Memory B cell (primary cell): ENCODE data around the gene GPR61.

Source experiments
- ATAC-seq: fragments of 150-1000 bp; cut with Tn5 transposase; 2 replicates; pipeline ENCODE4 v1.10.0; 2021; ENCODE audit warnings: low read depth, mild to moderate bottlenecking, moderate library complexity
- DNase-seq, 2 donors: peaks; one replicate each; pipeline ENCODE4 v3.0.0; 2022; ENCODE audit warnings: low spot score in 2 of 2
- H3K27ac Mint-ChIP-seq: one replicate; pipeline ENCODE4 v1.8.0; 2022; ENCODE audit warnings: mild to moderate bottlenecking, moderate library complexity, mixed read lengths
- H3K27me3 Mint-ChIP-seq: one replicate; pipeline ENCODE4 v1.8.0; 2022; ENCODE audit warnings: mixed read lengths
- H3K36me3 Mint-ChIP-seq: one replicate; pipeline ENCODE4 v1.8.0; 2022; ENCODE audit warnings: mild to moderate bottlenecking, mixed read lengths
- H3K4me1 Mint-ChIP-seq: one replicate; pipeline ENCODE4 v1.8.0; 2022; ENCODE audit warnings: mixed read lengths
- H3K4me3 Mint-ChIP-seq: one replicate; pipeline ENCODE4 v1.8.0; 2022; ENCODE audit warnings: mild to moderate bottlenecking, moderate library complexity, mixed read lengths
- H3K9me3 Mint-ChIP-seq: one replicate; pipeline ENCODE4 v1.8.0; 2022; ENCODE audit warnings: mixed read lengths

GPR61 gene

GRCh38 chr1:109500941-109501381, 38.7 kb upstream of the GPR61 start:
- Mint-ChIP-seq H3K36me3 (peaks cover 8% of the 10 kb centered on the region), H3K4me1 (peaks cover 17% of the 10 kb centered on the region), H3K9me3 (no peaks in the 10 kb centered on the region), H3K4me3 (no peak overlapping the region), H3K27ac (no peak overlapping the region), H3K27me3 (no peaks in the 10 kb centered on the region)
- no peak for ATAC-seq
- no peak for DNase-seq

DNA sequence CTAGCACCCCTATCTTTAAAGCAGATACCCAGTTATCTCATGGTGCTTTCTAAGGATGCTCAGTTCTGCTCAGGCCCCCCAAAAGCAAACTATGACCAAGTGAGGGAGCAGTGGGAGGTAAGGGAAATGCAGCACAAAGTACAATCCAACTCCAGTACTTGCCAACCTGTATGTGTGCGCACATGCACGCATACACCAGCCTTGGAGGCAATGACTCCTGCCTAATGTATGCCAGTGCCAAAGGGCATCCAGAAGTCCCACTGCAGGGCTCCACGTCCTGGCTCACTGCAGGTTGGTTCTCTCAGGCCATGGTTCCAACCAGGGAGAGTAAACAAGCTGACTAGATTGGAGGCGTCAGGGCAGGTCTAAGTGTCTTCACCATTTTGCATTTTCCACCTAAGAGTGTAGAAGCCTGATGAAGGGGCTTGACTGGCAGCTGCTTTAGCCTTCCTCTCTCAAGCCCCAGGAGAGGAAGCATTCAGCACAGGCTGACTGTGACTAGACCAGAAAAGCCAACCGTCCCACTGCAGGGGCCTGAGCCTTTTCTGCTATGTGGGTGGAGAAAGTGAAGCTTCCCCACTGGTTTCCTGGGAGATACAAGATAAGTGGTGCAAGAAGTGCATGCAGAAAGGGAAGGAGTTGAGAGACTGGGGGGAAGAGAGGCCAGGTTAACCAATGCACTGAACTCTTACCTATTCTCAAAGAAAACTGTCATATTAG, 37.9 kb upstream of the GPR61 start:
- H3K4me1 Mint-ChIP-seq: peaks cover 9% of the 10 kb centered on the region
- H3K4me3 Mint-ChIP-seq: no peak overlapping the region
- no peak for DNase-seq
- no peak overlapping the region for H3K27ac Mint-ChIP-seq
- no peak for ATAC-seq
- no peaks in the 10 kb centered on the region for H3K27me3 Mint-ChIP-seq
- peaks cover under 1% of the 10 kb centered on the region for H3K36me3 Mint-ChIP-seq
- H3K9me3 Mint-ChIP-seq: no peaks in the 10 kb centered on the region

GRCh38 chr1:109502364-109502851, 37.3 kb upstream of the GPR61 start:
- ATAC-seq (no peak), DNase-seq (no peak)
- Mint-ChIP-seq H3K4me1 (peaks cover 8% of the 10 kb centered on the region), H3K27me3 (no peaks in the 10 kb centered on the region), H3K36me3 (no peaks in the 10 kb centered on the region), H3K4me3 (no peak overlapping the region), H3K9me3 (no peaks in the 10 kb centered on the region), H3K27ac (no peak overlapping the region)

GRCh38 chr1:109503935-109504334, 35.7 kb upstream of the GPR61 start:
- peaks cover 5% of the 10 kb centered on the region for H3K27me3 Mint-ChIP-seq
- H3K36me3 Mint-ChIP-seq: no peaks in the 10 kb centered on the region
- H3K9me3 Mint-ChIP-seq: no peaks in the 10 kb centered on the region
- H3K4me1 Mint-ChIP-seq: peaks cover 14% of the 10 kb centered on the region
- H3K27ac Mint-ChIP-seq: no peak overlapping the region
- no peak overlapping the region for H3K4me3 Mint-ChIP-seq
- no peak for ATAC-seq
- no peak for DNase-seq

DNA sequence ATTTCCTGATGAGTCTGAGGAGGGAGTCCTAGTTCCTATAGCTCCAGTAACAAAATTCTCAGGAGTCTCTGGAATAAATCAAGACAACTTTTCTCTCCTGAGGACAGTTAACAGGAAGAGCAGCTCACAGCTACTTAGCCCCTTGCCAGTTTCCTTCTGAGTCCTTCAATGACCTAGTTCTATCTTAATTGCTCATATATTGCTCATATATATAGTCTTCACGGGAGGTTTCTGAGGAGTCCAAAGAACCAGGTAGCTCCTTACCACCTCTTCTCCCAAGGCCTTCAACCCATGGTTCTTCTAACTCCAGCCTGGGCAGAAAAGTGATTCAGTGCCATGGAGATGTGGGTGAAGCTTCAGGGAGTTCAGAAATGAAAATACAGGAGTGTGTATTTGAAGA, 34.7 kb upstream of the GPR61 start:
- Mint-ChIP-seq H3K4me3 (no peak overlapping the region), H3K27me3 (peaks cover 5% of the 10 kb centered on the region), H3K27ac (no peak overlapping the region), H3K9me3 (no peaks in the 10 kb centered on the region), H3K4me1 (peaks cover 19% of the 10 kb centered on the region), H3K36me3 (no peaks in the 10 kb centered on the region)
- ATAC-seq (no peak), DNase-seq (no peak)

GRCh38 chr1:109508001-109508872, 31.4 kb upstream of the GPR61 start:
- Mint-ChIP-seq H3K27ac (peak overlapping the region; percentile 81), H3K27me3 (peaks cover 9% of the 10 kb centered on the region), H3K4me1 (peaks cover 20% of the 10 kb centered on the region), H3K9me3 (no peaks in the 10 kb centered on the region), H3K4me3 (peak overlapping the region; percentile 84), H3K36me3 (no peaks in the 10 kb centered on the region)
- DNase-seq: no peak
- no peak for ATAC-seq

DNA sequence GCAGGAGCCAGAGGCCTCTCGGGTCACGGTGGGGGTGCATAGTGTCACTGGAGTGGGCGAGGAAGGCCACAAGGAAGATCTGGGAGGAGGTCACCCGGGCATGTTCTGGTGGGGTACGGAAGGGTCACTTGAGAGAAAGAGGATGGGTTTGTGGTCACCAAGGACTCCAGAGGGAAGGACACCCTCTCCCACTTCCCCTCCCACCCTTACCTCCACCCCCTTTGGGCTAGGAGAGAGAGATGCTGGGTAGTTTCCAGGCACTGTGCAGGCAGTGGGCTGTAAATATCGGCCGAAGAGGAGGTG, 30.8 kb upstream of the GPR61 start:
- H3K4me1 Mint-ChIP-seq: peaks cover 20% of the 10 kb centered on the region
- H3K36me3 Mint-ChIP-seq: no peaks in the 10 kb centered on the region
- ATAC-seq: no peak
- no peaks in the 10 kb centered on the region for H3K9me3 Mint-ChIP-seq
- peak overlapping the region; percentile 84 for H3K4me3 Mint-ChIP-seq
- DNase-seq: no peak
- peaks cover 9% of the 10 kb centered on the region for H3K27me3 Mint-ChIP-seq
- H3K27ac Mint-ChIP-seq: peak overlapping the region; percentile 81

- ATAC-seq (peak; percentile 83), DNase-seq (peak; percentile 40 to 58)
- no peaks in the 10 kb centered on the region for H3K36me3 Mint-ChIP-seq
- H3K27me3 Mint-ChIP-seq: peaks cover 9% of the 10 kb centered on the region
- peaks cover 20% of the 10 kb centered on the region for H3K4me1 Mint-ChIP-seq
- peak within 1 kb of the TSS; percentile 81 for H3K27ac Mint-ChIP-seq
- peak within 1 kb of the TSS; percentile 89 for H3K4me3 Mint-ChIP-seq
- H3K9me3 Mint-ChIP-seq: no peaks in the 10 kb centered on the region
These were observed 30.2 kb upstream of the GPR61 start, which contains the start of gene AMIGO1 for GRCh38 chr1:109509176-109510134. AMIGO1 (minus strand) TSS chr1:109509727; CDS start chr1:109508912, 815 bp downstream.

GRCh38 chr1:109513110-109513710, 26.5 kb upstream of the GPR61 start:
- Mint-ChIP-seq H3K27ac (no peak overlapping the region), H3K27me3 (peaks cover 17% of the 10 kb centered on the region), H3K4me1 (peaks cover 16% of the 10 kb centered on the region), H3K36me3 (no peaks in the 10 kb centered on the region), H3K9me3 (no peaks in the 10 kb centered on the region), H3K4me3 (no peak overlapping the region)
- ATAC-seq: no peak
- DNase-seq: no peak

GRCh38 chr1:109514846-109515245, 24.8 kb upstream of the GPR61 start:
- DNase-seq: no peak
- Mint-ChIP-seq H3K27me3 (peaks cover 12% of the 10 kb centered on the region), H3K9me3 (no peaks in the 10 kb centered on the region), H3K4me3 (no peak overlapping the region), H3K36me3 (no peaks in the 10 kb centered on the region), H3K27ac (no peak overlapping the region), H3K4me1 (peaks cover 6% of the 10 kb centered on the region)
- no peak for ATAC-seq

DNA sequence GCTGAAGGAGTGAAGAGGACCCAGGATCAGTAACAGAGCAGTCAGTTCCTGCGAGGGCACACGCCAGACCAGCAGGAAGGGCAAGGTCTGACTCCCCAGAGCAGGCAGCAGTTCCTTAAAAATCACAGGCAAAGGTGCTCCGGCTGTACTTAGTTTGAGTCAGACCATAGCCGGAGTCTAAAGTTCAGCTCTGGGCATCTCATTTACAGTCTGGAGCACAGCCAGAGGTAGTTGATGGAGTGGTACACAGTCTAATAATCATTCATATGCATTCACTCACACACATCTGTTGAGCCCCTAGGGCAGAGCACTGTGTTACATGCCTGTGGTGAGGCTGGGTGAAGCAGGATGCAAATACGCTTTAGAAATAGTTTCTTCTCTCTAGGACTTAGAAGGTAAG, 22.8 kb upstream of the GPR61 start:
- ATAC-seq: no peak
- DNase-seq: no peak
- no peaks in the 10 kb centered on the region for H3K36me3 Mint-ChIP-seq
- H3K4me1 Mint-ChIP-seq: no peaks in the 10 kb centered on the region
- no peak overlapping the region for H3K4me3 Mint-ChIP-seq
- H3K27ac Mint-ChIP-seq: no peak overlapping the region
- no peaks in the 10 kb centered on the region for H3K9me3 Mint-ChIP-seq
- H3K27me3 Mint-ChIP-seq: peaks cover 9% of the 10 kb centered on the region

DNA sequence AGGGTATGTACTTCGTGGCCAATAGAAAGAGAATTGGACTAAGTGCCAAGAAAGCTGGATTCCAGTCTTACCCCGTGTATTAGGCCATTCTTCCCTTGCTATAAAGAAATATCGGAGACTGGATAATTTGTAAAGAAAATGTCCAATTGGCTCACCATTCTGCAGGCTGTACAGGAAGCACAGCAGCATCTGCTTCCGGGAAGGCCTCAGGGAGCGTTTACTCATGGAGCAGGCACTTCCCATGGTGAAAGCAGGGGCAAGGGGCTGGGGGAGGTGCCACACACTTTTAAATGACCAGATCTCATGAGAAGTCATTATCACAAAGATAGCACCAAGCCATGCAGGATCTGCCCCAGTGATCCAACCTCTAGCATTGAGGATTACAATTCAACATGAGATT, 22.3 kb upstream of the GPR61 start:
- H3K27me3 Mint-ChIP-seq: peaks cover 10% of the 10 kb centered on the region

More for the DNA sequence above, 22.3 kb upstream of the GPR61 start:
- Mint-ChIP-seq H3K4me1 (no peaks in the 10 kb centered on the region), H3K9me3 (no peaks in the 10 kb centered on the region), H3K4me3 (no peak overlapping the region), H3K36me3 (no peaks in the 10 kb centered on the region), H3K27ac (no peak overlapping the region)
- ATAC-seq (no peak), DNase-seq (no peak)
